Vagina (tissue), 2 donors: ENCODE results near the gene TUNAR. TPM values are rescaled to one million over a fixed set of nuclear protein-coding genes. Genes with fewer than 3 reads are reported as not detected.

Source experiments
- DNase-seq, 2 donors: peaks; one replicate each; pipeline ENCODE4 v3.0.0-alpha.2; 2017; ENCODE audit errors: extremely low spot score in 2 of 2
- H3K27ac ChIP-seq: fragments of 200-600 bp; sonication (generic); one replicate; pipeline ENCODE4 v1.5.1; 2019
- H3K27me3 ChIP-seq: fragments of 200-600 bp; sonication (generic); one replicate; pipeline ENCODE4 v1.5.1; 2019
- H3K36me3 ChIP-seq, 2 donors: fragments of 200-600 bp; sonication (generic); one replicate each; pipeline ENCODE4 v1.5.1; 2017 to 2019
- H3K4me1 ChIP-seq: fragments of 200-600 bp; sonication (generic); one replicate; pipeline ENCODE4 v1.5.1; 2019
- H3K4me3 ChIP-seq, 2 donors: fragments of 200-600 bp; sonication (generic); 1 replicate in 1 of 2; 2 replicates in 1 of 2; pipeline ENCODE4 v1.5.1; 2016 to 2019
- H3K9me3 ChIP-seq: fragments of 200-600 bp; sonication (generic); one replicate; pipeline ENCODE4 v1.5.1; 2019
- POLR2A ChIP-seq, 2 donors: fragments of 450-650 bp; IDR thresholded peaks; one replicate each; pipeline ENCODE4 v1.6.1; 2017; ENCODE audit warnings: antibody characterized with exemption in 2 of 2, mild to moderate bottlenecking in 2 of 2, moderate library complexity in 2 of 2
- POLR2AphosphoS5 ChIP-seq, 2 donors: sonication (generic); formaldehyde crosslinking; IDR thresholded peaks; one replicate each; pipeline ENCODE4 v1.9.0; 2017; ENCODE audit warnings: antibody characterized with exemption in 2 of 2, mild to moderate bottlenecking in 2 of 2, low read depth in 1 of 2; ENCODE audit not compliant: insufficient read depth in 1 of 2
- intact Hi-C: fragments of 100-400 bp; cut with DNase I; formaldehyde crosslinking; loops from one replicate; pipeline ENCODE4 v1.15.1; 2023
- total RNA-seq: library from RNA; depleted of rRNA; stranded (reverse); fragments of >200 nt; gene quantifications from one replicate; pipeline ENCODE4 v1.2.3, GENCODE V29; 2016
- TF ChIP-seq, protein P1 (sequence below), 3 experiments: fragments of 450-650 bp in 2 of 3; fragments of 200-600 bp in 1 of 3; sonication (generic) in 1 of 3; IDR thresholded peaks; one replicate each; pipeline ENCODE4 v1.5.1; 2017 to 2019; ENCODE audit warnings: antibody characterized with exemption in 3 of 3, mild to moderate bottlenecking in 2 of 3, moderate library complexity in 2 of 3

TUNAR gene
- total RNA-seq, 1 donor from 2014 or later, result not detected

DNA sequence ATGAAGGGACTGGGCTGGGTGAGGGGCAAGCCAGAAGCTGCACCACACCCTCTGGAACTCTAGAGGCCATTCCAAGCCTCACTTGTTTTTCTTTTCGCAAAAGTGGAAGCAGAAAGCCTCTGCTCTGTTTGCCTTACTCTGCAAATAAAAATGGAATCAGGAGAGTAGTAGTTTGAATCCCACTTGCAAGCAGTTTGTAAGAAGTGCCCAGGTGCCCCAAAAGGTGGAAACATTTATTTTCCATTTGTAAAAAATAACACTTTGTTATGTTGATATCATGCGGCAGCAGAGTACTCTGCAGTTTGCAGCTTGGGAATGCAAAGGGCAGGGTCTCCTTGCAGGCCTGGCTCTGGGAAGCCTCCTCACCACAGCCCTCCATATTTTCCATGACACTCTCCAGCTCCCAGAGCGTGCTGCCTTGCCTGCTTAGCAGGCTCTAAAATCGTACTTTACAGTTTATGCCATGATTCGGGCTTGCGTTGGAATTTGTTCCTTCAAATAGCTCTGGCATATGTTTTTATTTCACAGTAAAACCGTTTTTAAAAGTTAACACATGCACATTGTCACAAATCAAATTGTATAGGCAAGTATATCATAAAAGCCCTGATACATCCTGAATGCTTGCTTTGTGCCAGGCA, 20.0 kb downstream of the TUNAR start:
- no peak for DNase-seq
- H3K27ac ChIP-seq, result no peak overlapping the region
- intact Hi-C loops, result no loop called here
- no peaks in the 10 kb centered on the region for H3K36me3 ChIP-seq
- H3K9me3 ChIP-seq, result no peaks in the 10 kb centered on the region
- TF ChIP-seq POLR2AphosphoS5 (IDR thresholded peaks at IDR 0.05; ENCODE audit: insufficient read depth in 1 of 2, low read depth in 1 of 2) (no peak), POLR2A (IDR thresholded peaks at IDR 0.05) (no peak)
- TF ChIP-seq, protein P1, sequence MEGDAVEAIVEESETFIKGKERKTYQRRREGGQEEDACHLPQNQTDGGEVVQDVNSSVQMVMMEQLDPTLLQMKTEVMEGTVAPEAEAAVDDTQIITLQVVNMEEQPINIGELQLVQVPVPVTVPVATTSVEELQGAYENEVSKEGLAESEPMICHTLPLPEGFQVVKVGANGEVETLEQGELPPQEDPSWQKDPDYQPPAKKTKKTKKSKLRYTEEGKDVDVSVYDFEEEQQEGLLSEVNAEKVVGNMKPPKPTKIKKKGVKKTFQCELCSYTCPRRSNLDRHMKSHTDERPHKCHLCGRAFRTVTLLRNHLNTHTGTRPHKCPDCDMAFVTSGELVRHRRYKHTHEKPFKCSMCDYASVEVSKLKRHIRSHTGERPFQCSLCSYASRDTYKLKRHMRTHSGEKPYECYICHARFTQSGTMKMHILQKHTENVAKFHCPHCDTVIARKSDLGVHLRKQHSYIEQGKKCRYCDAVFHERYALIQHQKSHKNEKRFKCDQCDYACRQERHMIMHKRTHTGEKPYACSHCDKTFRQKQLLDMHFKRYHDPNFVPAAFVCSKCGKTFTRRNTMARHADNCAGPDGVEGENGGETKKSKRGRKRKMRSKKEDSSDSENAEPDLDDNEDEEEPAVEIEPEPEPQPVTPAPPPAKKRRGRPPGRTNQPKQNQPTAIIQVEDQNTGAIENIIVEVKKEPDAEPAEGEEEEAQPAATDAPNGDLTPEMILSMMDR (IDR thresholded peaks at IDR 0.05), result no peak
- no peaks in the 10 kb centered on the region for H3K4me1 ChIP-seq
- no peak overlapping the region for H3K4me3 ChIP-seq
- H3K27me3 ChIP-seq, result no peaks in the 10 kb centered on the region

DNA sequence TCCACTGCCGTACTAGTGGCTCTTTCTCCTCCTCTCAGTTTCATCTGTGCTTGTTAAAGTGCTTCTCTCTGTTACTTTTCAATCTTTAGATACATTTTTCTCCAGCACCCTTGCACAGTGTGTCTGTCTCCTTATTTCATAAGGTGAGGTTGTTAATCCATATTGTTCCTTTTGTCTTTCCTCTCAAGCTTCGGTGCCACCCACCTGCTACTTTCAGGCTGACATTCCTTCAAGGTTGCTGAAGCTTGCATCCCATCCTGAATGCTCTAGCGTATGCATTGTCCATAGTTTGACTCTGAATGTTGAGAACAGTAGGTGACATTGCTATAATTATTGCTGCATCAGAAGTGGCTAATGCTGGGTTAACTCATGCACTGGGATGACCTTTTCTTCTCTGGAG, 20.6 kb downstream of the TUNAR start:
- no peaks in the 10 kb centered on the region for H3K27me3 ChIP-seq
- intact Hi-C loops, result no loop called here

DNA sequence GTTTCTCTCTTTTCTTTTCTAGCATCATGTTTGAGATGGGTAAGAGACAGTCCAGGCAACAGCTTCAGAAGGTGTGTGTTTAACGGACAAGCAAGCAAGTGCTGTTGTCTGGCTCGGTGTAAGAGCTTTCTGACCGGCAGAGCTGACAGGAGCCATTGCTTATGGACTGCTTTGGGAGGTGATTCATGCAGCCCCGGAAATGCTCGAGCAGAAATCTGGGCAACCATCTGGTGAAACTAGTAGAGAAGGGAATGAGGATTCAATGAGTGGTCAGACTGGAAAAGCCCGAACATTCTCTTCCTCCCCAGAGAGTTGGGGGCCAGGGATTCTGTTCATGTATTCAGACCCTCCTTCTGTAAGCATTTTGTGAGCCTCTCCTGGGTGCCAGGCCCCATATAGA, 24.4 kb downstream of the TUNAR start:
- no peak for TF ChIP-seq POLR2AphosphoS5 (IDR thresholded peaks at IDR 0.05; ENCODE audit: insufficient read depth in 1 of 2, low read depth in 1 of 2)
- TF ChIP-seq, protein P1 (IDR thresholded peaks at IDR 0.05), result no peak
- TF ChIP-seq POLR2A (IDR thresholded peaks at IDR 0.05), result no peak
- Histone ChIP-seq H3K36me3 (no peaks in the 10 kb centered on the region), H3K27ac (no peak overlapping the region), H3K4me3 (no peak overlapping the region), H3K9me3 (no peaks in the 10 kb centered on the region), H3K27me3 (no peaks in the 10 kb centered on the region), H3K4me1 (no peaks in the 10 kb centered on the region)
- intact Hi-C loops, result no loop called here
- no peak for DNase-seq

More for the DNA sequence above, 20.6 kb downstream of the TUNAR start:
- Histone ChIP-seq H3K36me3 (no peaks in the 10 kb centered on the region), H3K27ac (no peak overlapping the region), H3K9me3 (no peaks in the 10 kb centered on the region), H3K4me3 (no peak overlapping the region), H3K4me1 (no peaks in the 10 kb centered on the region)
- TF ChIP-seq, protein P1 (IDR thresholded peaks at IDR 0.05), result no peak
- TF ChIP-seq POLR2A (IDR thresholded peaks at IDR 0.05) (no peak), POLR2AphosphoS5 (IDR thresholded peaks at IDR 0.05; ENCODE audit: insufficient read depth in 1 of 2, low read depth in 1 of 2) (no peak)
- no peak for DNase-seq

DNA sequence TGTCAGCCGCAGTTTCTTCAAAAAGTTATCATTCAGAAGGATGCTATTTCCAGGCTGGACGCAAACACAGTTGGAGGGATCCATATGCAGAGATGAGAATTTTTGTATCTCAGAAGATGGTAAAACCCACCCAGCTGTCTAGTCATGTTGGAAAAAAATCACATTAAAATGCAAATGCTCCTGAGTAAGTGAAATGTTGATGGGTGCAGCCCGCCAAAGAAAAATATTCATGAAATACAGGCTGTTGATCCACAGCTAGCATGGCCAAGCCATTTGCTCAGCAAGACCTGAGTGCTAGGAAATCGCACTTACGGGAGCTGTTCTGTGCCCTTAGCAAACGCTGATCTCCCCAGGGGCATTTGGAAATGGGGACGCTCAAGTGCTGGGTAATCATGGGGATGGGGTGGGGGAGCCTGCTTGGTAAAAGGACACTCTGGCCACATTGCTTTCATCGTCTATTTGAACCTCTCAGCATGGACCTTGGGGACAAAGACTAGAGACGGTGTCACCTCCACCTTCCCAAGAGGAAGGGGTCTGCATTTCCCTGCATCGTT, 25.7 kb downstream of the TUNAR start:
- H3K27ac ChIP-seq, result no peak overlapping the region
- H3K27me3 ChIP-seq, result no peaks in the 10 kb centered on the region
- no peaks in the 10 kb centered on the region for H3K4me1 ChIP-seq
- H3K36me3 ChIP-seq, result no peaks in the 10 kb centered on the region
- H3K4me3 ChIP-seq, result no peak overlapping the region
- no peak for TF ChIP-seq POLR2AphosphoS5 (IDR thresholded peaks at IDR 0.05; ENCODE audit: insufficient read depth in 1 of 2, low read depth in 1 of 2)
- TF ChIP-seq, protein P1 (IDR thresholded peaks at IDR 0.05), result no peak
- TF ChIP-seq POLR2A (IDR thresholded peaks at IDR 0.05), result no peak
- no peak for DNase-seq
- intact Hi-C loops, result no loop called here
- H3K9me3 ChIP-seq, result no peaks in the 10 kb centered on the region

DNA sequence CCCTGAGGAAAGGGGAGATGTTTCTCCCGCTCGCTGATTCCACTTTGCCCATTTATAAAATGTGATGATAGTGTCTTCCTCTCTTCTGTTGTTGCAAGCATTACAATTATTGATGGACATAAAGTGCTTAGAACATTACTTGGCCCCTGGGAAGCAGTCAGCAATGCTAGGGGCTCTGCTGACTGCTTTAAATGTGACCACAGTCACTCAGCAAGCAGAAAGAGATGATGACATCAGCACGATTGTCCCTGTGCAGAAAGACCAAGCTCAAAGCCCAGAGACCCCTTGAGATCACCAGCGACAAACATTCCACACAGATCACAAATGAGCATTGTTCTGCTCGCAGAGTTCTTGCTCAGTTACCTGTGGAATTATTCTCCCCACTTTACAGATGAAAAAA, 26.5 kb downstream of the TUNAR start:
- TF ChIP-seq POLR2A (IDR thresholded peaks at IDR 0.05), result no peak
- TF ChIP-seq POLR2AphosphoS5 (IDR thresholded peaks at IDR 0.05; ENCODE audit: insufficient read depth in 1 of 2, low read depth in 1 of 2), result no peak
- TF ChIP-seq, protein P1 (IDR thresholded peaks at IDR 0.05), result no peak
- Histone ChIP-seq H3K9me3 (no peaks in the 10 kb centered on the region), H3K36me3 (no peaks in the 10 kb centered on the region), H3K4me3 (no peak overlapping the region), H3K27me3 (no peaks in the 10 kb centered on the region), H3K27ac (no peak overlapping the region), H3K4me1 (no peaks in the 10 kb centered on the region)
- no peak for DNase-seq
- intact Hi-C loops, result no loop called here
